GM23338 (cell line): ENCODE results near the gene FBLIM1.

Source experiments
- CREB1 ChIP-seq: fragments of 250-450 bp; sonication (Bioruptor Pico); IDR thresholded peaks from 2 replicates; pipeline ENCODE4 v1.5.0; 2020; ENCODE audit warnings: low read depth, mild to moderate bottlenecking, moderate library complexity
- CTCF ChIP-seq, 2 experiments: fragments of 200-600 bp in 1 of 2; sonication (generic) in 1 of 2; conservative IDR thresholded peaks; 2 replicates each; pipeline versions ENCODE4 v1.5.1 to v1.6.1; 2016 to 2017; ENCODE audit warnings: antibody characterized with exemption in 2 of 2, low read depth in 2 of 2, mild to moderate bottlenecking in 2 of 2, moderate library complexity in 1 of 2
- ETS1 ChIP-seq: IDR thresholded peaks from 2 replicates; pipeline ENCODE4 v1.6.1; 2016; ENCODE audit warnings: antibody characterized with exemption
- EZH2 ChIP-seq: fragments of 200-600 bp; sonication (generic); IDR thresholded peaks from one replicate; pipeline ENCODE4 v1.8.0; 2017; ENCODE audit warnings: antibody characterized with exemption, mild to moderate bottlenecking, low read depth; ENCODE audit not compliant: unreplicated experiment
- EZH2phosphoT487 ChIP-seq: fragments of 200-600 bp; sonication (generic); IDR thresholded peaks from one replicate; pipeline ENCODE4 v1.8.1; 2018; ENCODE audit warnings: antibody characterized with exemption; ENCODE audit not compliant: unreplicated experiment
- JUNB ChIP-seq: IDR thresholded peaks from one replicate; pipeline ENCODE4 v1.6.1; 2016; ENCODE audit warnings: antibody characterized with exemption; ENCODE audit not compliant: unreplicated experiment
- POLR2AphosphoS5 ChIP-seq: IDR thresholded peaks from 2 replicates; pipeline ENCODE4 v1.6.1; 2016; ENCODE audit warnings: antibody characterized with exemption, low read depth
- REST ChIP-seq: IDR thresholded peaks from one replicate; pipeline ENCODE4 v1.6.1; 2018; ENCODE audit warnings: antibody characterized with exemption; ENCODE audit not compliant: unreplicated experiment
- STAT1 ChIP-seq: IDR thresholded peaks from one replicate; pipeline ENCODE4 v1.6.1; 2016; ENCODE audit warnings: antibody characterized with exemption; ENCODE audit not compliant: unreplicated experiment

GRCh38 chr1:15796086-15796462 lies 37.5 kb downstream of the FBLIM1 start:
- TF ChIP-seq EZH2phosphoT487 (no peak), REST (no peak), CTCF (conservative IDR thresholded peaks at IDR 0.05; ENCODE audit: low read depth in 2 of 2) (no peak), POLR2AphosphoS5 (no peak), CREB1 (CRISPR knock-in tag) (no peak), ETS1 (no peak), EZH2 (no peak), JUNB (no peak), STAT1 (no peak)
